SK-N-SH treated with all-trans-retinoic acid at 6 μM for 48 hours (cell line): ENCODE data around the gene CXCL1.

Source experiments
- ATAC-seq: fragments of 200-7000 bp; cut with Tn5 transposase; 3 replicates; pipeline ENCODE4 v1.9.1; 2020; ENCODE audit warnings: mild to moderate bottlenecking, moderate library complexity
- ARNTL ChIP-seq: fragments of 450-650 bp; formaldehyde crosslinking; IDR thresholded peaks from 2 replicates; pipeline ENCODE4 v1.5.0; 2020; ENCODE audit warnings: low read depth, mild to moderate bottlenecking, moderate library complexity, borderline replicate concordance
- BACH2 ChIP-seq: fragments of 250-450 bp; sonication (Bioruptor Pico); IDR thresholded peaks from 2 replicates; pipeline ENCODE4 v1.9.0; 2021; ENCODE audit warnings: mild to moderate bottlenecking, borderline replicate concordance
- CSDC2 ChIP-seq: fragments of 250-450 bp; sonication (Bioruptor Pico); IDR thresholded peaks from 2 replicates; pipeline ENCODE4 v1.5.0; 2020; ENCODE audit warnings: mild to moderate bottlenecking, moderate library complexity
- CSRNP3 ChIP-seq: fragments of 250-450 bp; sonication (Bioruptor Pico); IDR thresholded peaks from 2 replicates; pipeline ENCODE4 v1.5.1; 2021; ENCODE audit warnings: mild to moderate bottlenecking, moderate library complexity
- ESRRG ChIP-seq: fragments of 250-450 bp; sonication (Bioruptor Pico); IDR thresholded peaks from 2 replicates; pipeline ENCODE4 v1.6.1; 2021; ENCODE audit warnings: mild to moderate bottlenecking
- GLIS3 ChIP-seq: fragments of 250-450 bp; sonication (Bioruptor Pico); IDR thresholded peaks from 2 replicates; pipeline ENCODE4 v1.5.0; 2020; ENCODE audit warnings: mild to moderate bottlenecking, moderate library complexity
- ISL1 ChIP-seq: fragments of 250-450 bp; sonication (Bioruptor Pico); IDR thresholded peaks from 2 replicates; pipeline ENCODE4 v2.1.2; 2022; ENCODE audit warnings: mild to moderate bottlenecking, moderate library complexity
- POU6F1 ChIP-seq: fragments of 250-450 bp; sonication (Bioruptor Pico); IDR thresholded peaks from 2 replicates; pipeline ENCODE4 v1.8.0; 2021; ENCODE audit warnings: low read depth, mild to moderate bottlenecking, moderate library complexity, borderline replicate concordance
- RARB ChIP-seq: fragments of 250-450 bp; sonication (Bioruptor Pico); IDR thresholded peaks from 2 replicates; pipeline ENCODE4 v1.8.0; 2021; ENCODE audit warnings: mild to moderate bottlenecking, moderate library complexity
- SNAI2 ChIP-seq: fragments of 250-450 bp; sonication (Bioruptor Pico); IDR thresholded peaks from 2 replicates; pipeline ENCODE4 v1.5.0; 2020; ENCODE audit warnings: mild to moderate bottlenecking, moderate library complexity
- TCF4 ChIP-seq: fragments of 250-450 bp; sonication (Bioruptor Pico); IDR thresholded peaks from 2 replicates; pipeline ENCODE4 v1.8.0; 2021; ENCODE audit warnings: mild to moderate bottlenecking, moderate library complexity, borderline replicate concordance
- TSHZ2 ChIP-seq: fragments of 250-450 bp; sonication (Bioruptor Pico); IDR thresholded peaks from 2 replicates; pipeline ENCODE4 v1.5.0; 2020; ENCODE audit warnings: mild to moderate bottlenecking, moderate library complexity
- ZC3H10 ChIP-seq: fragments of 250-450 bp; sonication (Bioruptor Pico); IDR thresholded peaks from 2 replicates; pipeline ENCODE4 v1.5.1; 2021; ENCODE audit warnings: mild to moderate bottlenecking, moderate library complexity
- ZFP3 ChIP-seq: fragments of 250-450 bp; sonication (Bioruptor Pico); IDR thresholded peaks from 2 replicates; pipeline ENCODE4 v1.5.0; 2020; ENCODE audit warnings: mild to moderate bottlenecking, moderate library complexity
- ZFP30 ChIP-seq: fragments of 450-650 bp; formaldehyde crosslinking; IDR thresholded peaks from 2 replicates; pipeline ENCODE4 v1.5.0; 2022; ENCODE audit warnings: mild to moderate bottlenecking, moderate library complexity
- ZNF565 ChIP-seq: fragments of 450-650 bp; formaldehyde crosslinking; conservative IDR thresholded peaks from 2 replicates; pipeline ENCODE4 v1.5.0; 2020; ENCODE audit warnings: low read depth, mild to moderate bottlenecking, moderate library complexity
- ZNF70 ChIP-seq: fragments of 450-650 bp; formaldehyde crosslinking; IDR thresholded peaks from 2 replicates; pipeline ENCODE4 v1.5.0; 2020; ENCODE audit warnings: mild to moderate bottlenecking, moderate library complexity
- ZNF8 ChIP-seq: fragments of 450-650 bp; formaldehyde crosslinking; IDR thresholded peaks from 2 replicates; pipeline ENCODE4 v1.5.0; 2020; ENCODE audit warnings: mild to moderate bottlenecking, moderate library complexity
- TF ChIP-seq, protein P1 (sequence below): fragments of 250-450 bp; sonication (Bioruptor Pico); IDR thresholded peaks from 2 replicates; pipeline ENCODE4 v1.8.0; 2020; ENCODE audit warnings: mild to moderate bottlenecking, moderate library complexity, borderline replicate concordance
- TF ChIP-seq, protein P2 (sequence below): fragments of 250-450 bp; sonication (Bioruptor Pico); IDR thresholded peaks from 2 replicates; pipeline ENCODE4 v1.5.1; 2020; ENCODE audit warnings: low read depth, mild to moderate bottlenecking, moderate library complexity

CXCL1 gene

DNA sequence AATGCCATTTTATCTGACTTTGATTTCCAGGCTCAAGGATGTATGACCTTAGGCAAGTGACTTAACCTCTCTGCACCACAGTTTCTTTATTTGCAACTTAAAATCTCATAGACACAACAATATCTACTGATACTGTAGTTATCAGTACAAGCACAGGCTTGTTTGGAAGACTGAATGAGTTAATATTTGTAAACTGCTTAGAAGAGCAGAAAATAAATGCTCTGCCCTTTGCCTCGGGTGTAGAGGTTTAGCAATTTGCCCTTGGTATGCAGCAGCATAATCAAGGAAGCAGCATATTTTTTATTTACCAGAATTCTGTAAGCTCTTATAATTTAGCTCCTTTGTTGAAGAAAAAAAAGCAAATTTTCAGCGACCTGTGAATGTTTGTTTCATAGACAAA lies 2.9 kb upstream of the CXCL1 start:
- no peak for TF ChIP-seq BACH2 (CRISPR knock-in tag)
- no peak for TF ChIP-seq CSDC2 (CRISPR knock-in tag)
- no peak for TF ChIP-seq ZFP30 (CRISPR knock-in tag)
- no peak for TF ChIP-seq ARNTL (CRISPR knock-in tag)
- TF ChIP-seq TSHZ2 (CRISPR knock-in tag): no peak
- TF ChIP-seq ZNF70 (CRISPR knock-in tag): no peak
- TF ChIP-seq, protein P1, sequence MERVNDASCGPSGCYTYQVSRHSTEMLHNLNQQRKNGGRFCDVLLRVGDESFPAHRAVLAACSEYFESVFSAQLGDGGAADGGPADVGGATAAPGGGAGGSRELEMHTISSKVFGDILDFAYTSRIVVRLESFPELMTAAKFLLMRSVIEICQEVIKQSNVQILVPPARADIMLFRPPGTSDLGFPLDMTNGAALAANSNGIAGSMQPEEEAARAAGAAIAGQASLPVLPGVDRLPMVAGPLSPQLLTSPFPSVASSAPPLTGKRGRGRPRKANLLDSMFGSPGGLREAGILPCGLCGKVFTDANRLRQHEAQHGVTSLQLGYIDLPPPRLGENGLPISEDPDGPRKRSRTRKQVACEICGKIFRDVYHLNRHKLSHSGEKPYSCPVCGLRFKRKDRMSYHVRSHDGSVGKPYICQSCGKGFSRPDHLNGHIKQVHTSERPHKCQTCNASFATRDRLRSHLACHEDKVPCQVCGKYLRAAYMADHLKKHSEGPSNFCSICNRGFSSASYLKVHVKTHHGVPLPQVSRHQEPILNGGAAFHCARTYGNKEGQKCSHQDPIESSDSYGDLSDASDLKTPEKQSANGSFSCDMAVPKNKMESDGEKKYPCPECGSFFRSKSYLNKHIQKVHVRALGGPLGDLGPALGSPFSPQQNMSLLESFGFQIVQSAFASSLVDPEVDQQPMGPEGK (CRISPR knock-in tag): no peak
- TF ChIP-seq ZC3H10 (CRISPR knock-in tag): no peak
- no peak for TF ChIP-seq POU6F1
- no peak for TF ChIP-seq RARB (CRISPR knock-in tag)
- TF ChIP-seq GLIS3: no peak
- no peak for TF ChIP-seq ISL1 (CRISPR knock-in tag)
- TF ChIP-seq, protein P2, sequence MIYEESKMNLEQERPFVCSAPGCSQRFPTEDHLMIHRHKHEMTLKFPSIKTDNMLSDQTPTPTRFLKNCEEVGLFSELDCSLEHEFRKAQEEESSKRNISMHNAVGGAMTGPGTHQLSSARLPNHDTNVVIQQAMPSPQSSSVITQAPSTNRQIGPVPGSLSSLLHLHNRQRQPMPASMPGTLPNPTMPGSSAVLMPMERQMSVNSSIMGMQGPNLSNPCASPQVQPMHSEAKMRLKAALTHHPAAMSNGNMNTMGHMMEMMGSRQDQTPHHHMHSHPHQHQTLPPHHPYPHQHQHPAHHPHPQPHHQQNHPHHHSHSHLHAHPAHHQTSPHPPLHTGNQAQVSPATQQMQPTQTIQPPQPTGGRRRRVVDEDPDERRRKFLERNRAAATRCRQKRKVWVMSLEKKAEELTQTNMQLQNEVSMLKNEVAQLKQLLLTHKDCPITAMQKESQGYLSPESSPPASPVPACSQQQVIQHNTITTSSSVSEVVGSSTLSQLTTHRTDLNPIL: no peak
- no peak for TF ChIP-seq SNAI2
- no peak for TF ChIP-seq ZNF565 (CRISPR knock-in tag)
- TF ChIP-seq ZFP3 (CRISPR knock-in tag): no peak
- no peak for ATAC-seq

DNA sequence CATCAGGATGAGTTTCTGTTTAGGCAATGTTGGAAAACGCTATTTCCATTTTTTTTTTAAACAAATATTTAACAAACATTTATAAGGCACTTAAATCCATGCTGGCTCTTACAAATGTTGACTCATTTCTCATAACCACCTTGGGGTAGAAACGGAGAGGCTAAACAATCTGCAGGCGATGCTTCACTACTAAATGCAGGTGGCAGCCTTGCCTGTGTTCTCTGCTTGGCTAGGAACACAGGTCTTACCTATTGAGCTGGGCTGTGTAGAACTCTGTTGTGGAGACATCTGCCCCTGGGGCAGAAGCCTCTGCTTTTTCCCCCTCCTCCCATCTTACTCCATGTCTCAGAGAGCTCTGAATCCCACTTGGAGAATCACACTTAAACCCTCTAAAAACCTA lies 1.4 kb upstream of the CXCL1 start:
- TF ChIP-seq TCF4: no peak
- TF ChIP-seq BACH2 (CRISPR knock-in tag): no peak
- TF ChIP-seq RARB (CRISPR knock-in tag): no peak
- TF ChIP-seq ZFP3 (CRISPR knock-in tag): no peak
- no peak for TF ChIP-seq ESRRG (CRISPR knock-in tag)
- no peak for TF ChIP-seq CSDC2 (CRISPR knock-in tag)
- TF ChIP-seq CSRNP3: no peak
- TF ChIP-seq, protein P2: no peak
- no peak for TF ChIP-seq ZNF70 (CRISPR knock-in tag)
- TF ChIP-seq ZNF8: no peak
- TF ChIP-seq ZFP30 (CRISPR knock-in tag): no peak
- TF ChIP-seq, protein P1 (CRISPR knock-in tag): no peak
- ATAC-seq: no peak
